ENCODE results near the gene ANXA5.
"Not testable (repeated sequence)": the region's sequence is repeated elsewhere in the genome, so short reads cannot be mapped to it uniquely, and the experiment has no call there.

Gene ANXA5

DNA sequence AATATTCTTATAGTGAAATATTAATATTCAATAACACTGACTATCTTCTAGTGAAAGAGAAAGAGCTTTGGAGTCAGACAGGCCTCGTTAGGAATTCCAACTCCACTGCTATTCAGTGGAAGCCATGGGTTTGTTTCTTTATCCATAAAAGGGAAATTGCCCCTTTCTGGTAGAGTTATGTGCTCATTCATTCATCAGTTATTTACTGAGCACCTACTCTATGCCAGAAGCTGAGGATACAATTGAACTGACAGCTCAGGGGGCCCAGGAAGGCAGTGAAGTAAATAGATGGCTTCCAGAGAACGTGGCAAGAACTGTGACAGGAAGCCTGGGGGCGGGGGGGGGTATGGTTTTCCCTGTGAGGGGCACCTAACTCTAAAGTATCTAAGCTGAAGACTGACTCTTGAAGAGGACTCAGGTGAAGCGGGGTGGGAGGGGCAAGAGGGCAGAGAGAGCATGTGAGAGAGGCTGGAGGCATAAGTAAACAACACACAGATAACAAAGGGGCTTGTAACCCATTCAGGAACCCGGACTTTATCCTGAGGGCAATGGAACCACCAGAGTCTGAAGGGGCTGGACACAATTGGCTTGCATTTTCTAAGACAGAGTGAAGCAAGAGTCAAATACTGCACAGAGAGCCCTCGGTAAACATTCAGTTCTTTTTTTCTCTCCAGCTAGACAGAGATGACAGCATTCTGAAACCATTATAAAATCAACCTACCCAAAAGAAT is 20.3 kb downstream of the ANXA5 start:
- no peak for DNase-seq

DNA sequence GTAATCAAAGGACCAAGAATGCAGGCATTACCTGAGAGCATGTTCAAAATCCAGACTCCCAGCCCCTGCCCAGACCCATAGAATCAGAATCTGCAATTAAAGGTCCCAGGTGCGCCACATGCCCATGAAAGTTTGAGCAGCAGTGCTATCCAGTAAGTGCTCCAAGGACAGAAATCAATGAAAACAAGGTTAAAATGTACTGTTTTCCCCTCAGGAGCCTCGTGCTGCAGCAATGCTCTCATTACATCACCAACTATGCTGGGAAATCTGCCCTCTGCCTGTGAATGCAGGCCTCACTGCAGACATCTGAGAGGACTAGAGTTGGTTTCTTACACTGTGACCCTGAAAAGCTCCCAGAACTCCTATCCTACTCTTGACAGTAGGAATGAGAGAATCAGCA is 21.1 kb downstream of the ANXA5 start:
- no peak for DNase-seq

DNA sequence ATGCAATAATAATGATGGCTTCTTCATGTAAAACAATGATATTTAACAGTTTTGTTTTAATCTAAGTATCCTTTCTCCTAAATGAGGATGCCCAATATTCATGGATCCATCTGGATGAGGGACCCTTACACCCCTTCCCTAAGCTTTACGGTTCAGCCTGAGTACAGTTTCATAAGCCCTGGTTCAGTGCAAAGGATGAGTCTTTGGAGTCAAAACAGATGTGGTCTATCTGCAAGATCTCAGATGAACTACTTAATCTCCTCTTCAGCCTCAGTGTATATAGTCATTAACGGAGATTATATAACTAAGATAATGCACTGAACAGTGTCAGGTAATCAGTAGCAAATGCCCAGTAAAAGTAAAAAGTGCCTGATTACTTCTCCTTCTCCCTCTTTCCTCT is 22.1 kb downstream of the ANXA5 start:
- no peak for DNase-seq

GRCh38 chr4:121674191-121674590 is 22.6 kb downstream of the ANXA5 start:
- no peak for DNase-seq

- DNase-seq = no peak
These were observed 27.6 kb downstream of the ANXA5 start for GRCh38 chr4:121669163-121669550.

DNA sequence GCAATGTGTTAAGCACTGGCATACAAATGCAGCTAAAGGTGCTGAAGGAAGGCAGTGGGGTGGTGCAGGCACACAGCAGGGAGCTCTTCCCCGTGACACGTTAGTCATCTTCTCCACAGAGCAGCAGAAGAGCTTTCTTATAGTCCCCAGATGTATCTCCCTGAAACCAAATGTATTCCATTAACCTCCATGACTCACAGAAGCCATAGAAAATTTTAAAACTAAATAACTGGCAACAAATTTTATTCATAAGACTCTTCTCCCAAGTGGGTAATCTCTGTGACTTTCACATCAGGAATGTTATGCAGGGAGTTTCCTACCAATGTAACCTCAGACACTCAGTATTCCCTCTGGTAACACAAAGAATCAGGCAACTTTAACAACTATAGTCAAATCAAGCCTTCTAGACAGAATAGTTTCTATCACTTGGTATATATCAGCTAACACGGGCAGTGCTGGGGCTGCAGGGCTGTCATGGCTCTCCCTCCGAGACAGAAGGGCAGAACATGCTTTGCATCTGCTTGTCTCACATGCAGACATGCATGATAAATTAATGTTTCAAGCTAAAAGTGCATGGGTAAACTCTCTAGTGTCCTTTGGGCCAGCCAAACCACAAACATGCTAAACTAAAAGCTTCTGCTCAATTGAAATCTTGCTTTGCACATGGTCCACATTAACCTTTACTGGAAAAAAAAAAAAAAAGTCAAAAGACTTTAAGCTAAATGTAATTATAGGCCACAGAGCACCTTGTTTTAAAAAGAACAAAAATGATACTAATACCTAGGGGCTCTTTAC is 28.2 kb downstream of the ANXA5 start:
- no peak for DNase-seq

- DNase-seq = no peak
These were observed 30.6 kb downstream of the ANXA5 start for GRCh38 chr4:121666091-121666679.

- no peak for DNase-seq
These were observed 31.4 kb downstream of the ANXA5 start for GRCh38 chr4:121665371-121665770.

GRCh38 chr4:121662225-121662624 is 34.6 kb downstream of the ANXA5 start:
- DNase-seq = no peak

DNA sequence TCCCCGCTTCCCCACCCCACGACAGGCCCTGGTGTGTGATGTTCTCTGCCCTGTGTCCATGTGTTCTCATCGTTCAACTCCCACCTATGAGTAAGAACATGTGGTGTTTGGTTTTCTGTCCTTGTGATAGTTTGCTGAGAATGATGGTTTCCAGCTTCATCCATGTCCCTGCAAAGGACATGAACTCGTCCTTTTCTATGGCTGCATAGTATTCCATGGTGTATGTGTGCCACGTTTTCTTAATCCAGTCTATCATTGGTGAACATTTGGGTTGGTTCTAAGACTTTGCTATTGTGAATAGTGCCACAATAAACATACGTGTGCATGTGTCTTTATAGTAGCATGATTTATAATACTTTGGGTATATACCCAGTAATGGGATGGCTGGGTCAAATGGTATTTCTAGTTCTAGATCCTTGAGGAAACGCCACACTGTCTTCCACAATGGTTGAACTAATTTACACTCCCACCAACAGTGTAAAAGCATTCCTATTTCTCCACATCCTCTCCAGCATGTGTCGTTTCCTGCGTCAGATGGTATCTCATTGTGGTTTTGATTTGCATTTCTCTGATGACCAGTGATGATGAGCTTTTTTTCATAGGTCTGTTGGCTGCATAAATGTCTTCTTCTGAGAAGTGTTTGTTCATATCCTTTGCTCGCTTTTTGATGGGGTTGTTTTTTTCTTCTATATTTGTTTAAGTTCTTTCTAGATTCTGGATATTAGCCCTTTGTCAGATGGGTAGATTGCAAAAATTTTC is 36.4 kb downstream of the ANXA5 start:
- not testable (repeated sequence) for DNase-seq

- DNase-seq = no peak
These were observed 38.7 kb downstream of the ANXA5 start for GRCh38 chr4:121658125-121658524.

GRCh38 chr4:121656269-121656641 is 40.5 kb downstream of the ANXA5 start:
- DNase-seq = peak; percentile 25

DNA sequence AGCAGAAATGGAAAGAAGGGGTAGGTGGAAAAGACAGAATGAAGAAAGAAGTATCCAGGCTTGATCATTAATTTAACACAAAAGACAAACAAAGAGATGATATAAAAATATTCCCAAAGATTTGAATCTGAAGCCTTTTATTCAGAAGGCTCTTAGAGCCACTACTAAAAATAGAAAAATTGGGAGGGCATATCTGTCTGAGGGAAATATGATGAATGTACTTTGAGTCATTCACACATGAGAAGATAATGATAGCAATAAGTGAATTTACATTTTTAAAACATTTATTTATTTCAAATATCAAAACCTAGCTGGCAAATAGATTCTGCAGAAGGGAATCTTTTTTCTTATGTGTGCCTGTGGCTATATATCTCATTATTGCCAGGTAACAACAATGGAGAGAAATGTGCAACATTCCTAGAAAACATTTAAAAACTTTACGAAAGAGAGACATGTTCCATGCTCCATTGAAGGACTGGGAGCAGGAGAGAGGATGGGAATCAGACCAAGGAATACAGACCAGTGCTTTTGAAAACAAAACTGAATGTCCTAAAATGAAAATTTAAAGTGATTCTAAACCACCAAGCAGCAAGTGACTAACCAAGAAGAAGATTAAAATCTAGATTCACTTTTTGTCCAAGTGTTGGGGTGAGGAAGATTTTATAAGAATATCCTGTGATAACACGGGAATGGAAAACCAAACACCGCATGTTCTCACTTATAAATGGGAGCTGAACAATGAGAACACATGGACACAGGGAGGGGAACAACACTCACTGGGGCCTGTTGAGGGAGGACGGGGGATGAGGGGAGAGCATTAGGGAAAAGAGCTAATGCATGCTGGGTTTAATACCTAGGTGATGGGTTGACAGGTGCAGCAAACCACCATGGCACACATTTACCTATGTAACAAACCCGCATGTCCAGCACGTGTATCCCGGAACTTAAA is 41.2 kb downstream of the ANXA5 start:
- no peak for DNase-seq

DNA sequence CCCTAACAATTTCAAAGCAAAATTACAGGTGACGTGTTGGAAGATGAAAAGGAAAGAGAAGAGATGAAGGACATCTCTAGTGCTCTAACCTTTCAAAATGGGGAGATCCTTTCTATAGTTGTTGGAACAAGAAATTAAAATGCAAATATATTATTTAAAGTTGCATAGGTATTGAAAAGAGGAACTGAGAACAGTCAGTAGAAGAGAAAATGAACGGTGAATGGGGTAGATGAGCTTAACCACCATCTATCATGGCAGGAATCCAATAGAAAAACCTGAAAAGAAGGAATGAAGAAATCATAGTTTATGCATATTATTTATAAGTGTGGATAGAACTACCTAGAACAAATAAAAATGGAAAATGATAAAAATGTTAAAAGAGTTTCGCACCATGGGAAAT is 42.0 kb downstream of the ANXA5 start:
- no peak for DNase-seq

- no peak for DNase-seq
These were observed 42.8 kb downstream of the ANXA5 start for GRCh38 chr4:121653986-121654385.

- DNase-seq = no peak
These were observed 43.6 kb downstream of the ANXA5 start for GRCh38 chr4:121653214-121653613.

GRCh38 chr4:121651597-121651996 is 45.2 kb downstream of the ANXA5 start:
- no peak for DNase-seq

- no peak for DNase-seq
These were observed 46.0 kb downstream of the ANXA5 start for GRCh38 chr4:121650741-121651140.

DNA sequence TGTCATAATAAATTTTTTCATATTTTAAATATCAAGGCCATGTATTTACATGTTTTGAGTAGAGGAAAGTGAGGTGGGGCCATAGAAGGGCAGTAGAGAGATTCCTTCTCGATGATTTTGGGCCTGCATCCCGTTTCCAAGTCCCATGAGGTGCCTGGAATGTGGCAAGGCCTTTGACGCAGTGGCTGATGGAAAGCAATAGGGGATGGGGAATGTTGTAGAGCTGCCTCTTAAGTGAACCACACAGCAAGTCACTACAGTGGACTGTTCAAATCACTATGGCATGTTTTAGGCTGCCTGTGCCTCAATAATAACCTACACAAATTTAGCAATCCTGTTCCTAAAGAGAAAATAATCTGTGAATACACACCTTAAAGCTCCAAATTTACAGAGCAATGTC is 48.3 kb downstream of the ANXA5 start:
- DNase-seq = no peak

GRCh38 chr4:121642876-121643585 is 53.7 kb downstream of the ANXA5 start:
- DNase-seq = no peak

GRCh38 chr4:121642292-121642691 is 54.5 kb downstream of the ANXA5 start:
- DNase-seq = no peak

- DNase-seq = no peak
These were observed 63.1 kb downstream of the ANXA5 start for GRCh38 chr4:121633653-121634052.

Measured in CD4-positive, alpha-beta T cell treated with Interleukin-21 for 1 hour (primary cell).